HEK293T (cell line): ENCODE data around the gene CACHD1.
"Not testable (repeated sequence)": the region's sequence is repeated elsewhere in the genome, so short reads cannot be mapped to it uniquely, and the experiment has no call there.

Source experiments
- CTCF ChIA-PET: fragments of 350-600 bp; formaldehyde crosslinking; extraction: SDS; loops from one replicate; lab custom pipeline; 2021; ENCODE audit warnings: antibody characterized with exemption, inconsistent platforms; lab: Yijun Ruan, JAX
- POLR2A ChIA-PET: fragments of 350-600 bp; formaldehyde crosslinking; extraction: SDS; loops from one replicate; lab custom pipeline; 2020; ENCODE audit warnings: antibody characterized with exemption, inconsistent platforms; lab: Yijun Ruan, JAX
- DNase-seq: peaks from one replicate; pipeline ENCODE4 v3.0.0; 2012; ENCODE audit warnings: mixed read lengths; ENCODE audit errors: extremely low spot score
- ARNT ChIP-seq: fragments of 450-650 bp; IDR thresholded peaks from 2 replicates; pipeline ENCODE4 v1.6.1; 2017; ENCODE audit warnings: mild to moderate bottlenecking
- BHLHE40 ChIP-seq: fragments of 450-650 bp; IDR thresholded peaks from 2 replicates; pipeline ENCODE4 v1.6.1; 2016; ENCODE audit warnings: mild to moderate bottlenecking, moderate library complexity, borderline replicate concordance
- CTBP1 ChIP-seq: fragments of 450-650 bp; IDR thresholded peaks from 2 replicates; pipeline ENCODE4 v1.6.1; 2016; ENCODE audit warnings: borderline replicate concordance
- ELF4 ChIP-seq: fragments of 450-650 bp; IDR thresholded peaks from 2 replicates; pipeline ENCODE4 v1.6.1; 2017; ENCODE audit warnings: antibody characterized with exemption
- FOXA1 ChIP-seq: fragments of 450-650 bp; IDR thresholded peaks from 2 replicates; pipeline ENCODE4 v1.6.1; 2016; ENCODE audit warnings: mild to moderate bottlenecking
- FOXK2 ChIP-seq: fragments of 450-650 bp; IDR thresholded peaks from 2 replicates; pipeline ENCODE4 v1.6.1; 2016; ENCODE audit warnings: mild to moderate bottlenecking
- FOXM1 ChIP-seq: fragments of 450-650 bp; IDR thresholded peaks from 2 replicates; pipeline ENCODE4 v1.6.1; 2017; ENCODE audit warnings: mild to moderate bottlenecking, borderline replicate concordance
- HDGF ChIP-seq: fragments of 450-650 bp; IDR thresholded peaks from 2 replicates; pipeline ENCODE4 v1.6.1; 2017; ENCODE audit warnings: antibody characterized with exemption, borderline replicate concordance
- L3MBTL2 ChIP-seq: fragments of 450-650 bp; conservative IDR thresholded peaks from 2 replicates; pipeline ENCODE4 v1.6.1; 2016; ENCODE audit warnings: mild to moderate bottlenecking
- LEF1 ChIP-seq: fragments of 450-650 bp; IDR thresholded peaks from 2 replicates; pipeline ENCODE4 v1.6.1; 2017; ENCODE audit warnings: mild to moderate bottlenecking, borderline replicate concordance
- NFRKB ChIP-seq: fragments of 450-650 bp; IDR thresholded peaks from 2 replicates; pipeline ENCODE4 v1.6.1; 2016; ENCODE audit warnings: mild to moderate bottlenecking, moderate library complexity
- SP1 ChIP-seq: fragments of 450-650 bp; IDR thresholded peaks from 2 replicates; pipeline ENCODE4 v1.6.1; 2017
- SUZ12 ChIP-seq: fragments of 450-650 bp; IDR thresholded peaks from 2 replicates; pipeline ENCODE4 v1.6.1; 2016; ENCODE audit warnings: mild to moderate bottlenecking
- TARDBP ChIP-seq: fragments of 450-650 bp; IDR thresholded peaks from 2 replicates; pipeline ENCODE4 v1.6.1; 2016
- ZNF384 ChIP-seq: fragments of 450-650 bp; IDR thresholded peaks from 2 replicates; pipeline ENCODE4 v1.6.1; 2016
- TF ChIP-seq, protein P1 (sequence below): fragments of 450-650 bp; IDR thresholded peaks from 2 replicates; pipeline ENCODE4 v1.6.1; 2016

CACHD1 gene

GRCh38 chr1:64505944-64506655 is 36.2 kb downstream of the CACHD1 start:
- POLR2A ChIA-PET, result interaction anchor here (0.6 kb wide), 1 partner anchor 33 kb away, joined by 3 read pairs; no protein-coding TSS in a partner anchor
- TF ChIP-seq ZNF384 (no peak), SUZ12 (no peak), CTBP1 (peak; percentile 60; the same call in 1 of the 2 replicates), FOXA1 (no peak), SP1 (no peak), ELF4 (no peak), FOXM1 (no peak), TARDBP (no peak), NFRKB (no peak), L3MBTL2 (peak; percentile 48), FOXK2 (no peak)
- TF ChIP-seq, protein P1, sequence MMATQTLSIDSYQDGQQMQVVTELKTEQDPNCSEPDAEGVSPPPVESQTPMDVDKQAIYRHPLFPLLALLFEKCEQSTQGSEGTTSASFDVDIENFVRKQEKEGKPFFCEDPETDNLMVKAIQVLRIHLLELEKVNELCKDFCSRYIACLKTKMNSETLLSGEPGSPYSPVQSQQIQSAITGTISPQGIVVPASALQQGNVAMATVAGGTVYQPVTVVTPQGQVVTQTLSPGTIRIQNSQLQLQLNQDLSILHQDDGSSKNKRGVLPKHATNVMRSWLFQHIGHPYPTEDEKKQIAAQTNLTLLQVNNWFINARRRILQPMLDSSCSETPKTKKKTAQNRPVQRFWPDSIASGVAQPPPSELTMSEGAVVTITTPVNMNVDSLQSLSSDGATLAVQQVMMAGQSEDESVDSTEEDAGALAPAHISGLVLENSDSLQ, result peak; percentile 71
- peak; percentile 49 for DNase-seq
- CTCF ChIA-PET, result interaction anchor here (0.5 kb wide), 1 partner anchor 174 kb away, joined by 3 read pairs; no protein-coding TSS in a partner anchor

DNA sequence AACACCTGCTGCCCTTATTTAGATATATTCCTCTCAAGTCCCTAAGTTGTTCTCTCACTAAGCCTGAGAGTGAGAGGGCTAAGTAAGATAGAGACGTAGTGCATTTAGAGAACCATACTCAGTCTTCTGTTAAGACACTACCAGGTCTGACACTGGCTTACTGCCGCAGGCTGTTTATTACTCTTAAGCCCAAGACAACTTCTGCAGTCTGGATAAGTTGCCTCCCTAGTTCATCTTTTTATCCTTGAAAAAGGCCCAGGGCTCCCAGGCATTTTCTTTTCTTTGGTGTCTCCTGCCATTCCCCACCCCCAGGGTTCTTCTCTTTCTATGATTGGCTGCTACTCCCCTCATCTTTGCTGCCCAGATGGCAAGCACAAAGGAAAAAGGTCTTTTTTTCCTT is 38.7 kb downstream of the CACHD1 start:
- CTCF ChIA-PET, result no interaction called here
- no peak for DNase-seq
- POLR2A ChIA-PET, result no interaction called here
- TF ChIP-seq NFRKB (no peak), FOXK2 (no peak)

GRCh38 chr1:64511044-64511443 is 41.1 kb downstream of the CACHD1 start:
- DNase-seq, result no peak
- TF ChIP-seq ELF4 (no peak), HDGF (no peak), FOXA1 (no peak), SP1 (no peak), FOXK2 (no peak)
- POLR2A ChIA-PET, result no interaction called here
- CTCF ChIA-PET, result no interaction called here

DNA sequence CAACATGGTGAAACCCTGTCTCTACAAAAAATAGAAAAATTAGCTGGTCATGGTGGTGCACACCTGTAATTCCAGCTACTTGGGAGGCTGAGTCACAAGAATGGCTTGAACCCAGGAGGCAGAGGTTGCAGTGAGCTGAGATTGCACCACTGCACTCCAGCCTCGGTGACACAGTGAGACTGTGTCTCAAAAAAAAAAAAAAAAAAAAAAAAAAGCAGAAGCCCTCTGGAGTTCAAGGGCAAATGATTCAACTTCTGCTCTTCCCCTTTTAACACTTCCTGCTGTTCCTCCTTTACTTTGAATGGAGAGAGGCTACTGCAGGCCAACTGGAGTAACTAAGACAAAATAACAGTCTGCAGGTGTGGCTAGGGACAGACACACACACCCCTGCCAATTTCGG is 42.3 kb downstream of the CACHD1 start:
- DNase-seq, POLR2A ChIA-PET, CTCF ChIA-PET: not testable (repeated sequence)

GRCh38 chr1:64513545-64513944 is 43.6 kb downstream of the CACHD1 start:
- POLR2A ChIA-PET, result no interaction called here
- DNase-seq, result no peak
- TF ChIP-seq CTBP1 (no peak), BHLHE40 (no peak), L3MBTL2 (no peak)
- TF ChIP-seq, protein P1, result no peak
- CTCF ChIA-PET, result interaction anchor here (1.0 kb wide), 1 partner anchor 75 kb away, joined by 4 read pairs; no protein-coding TSS in a partner anchor

DNA sequence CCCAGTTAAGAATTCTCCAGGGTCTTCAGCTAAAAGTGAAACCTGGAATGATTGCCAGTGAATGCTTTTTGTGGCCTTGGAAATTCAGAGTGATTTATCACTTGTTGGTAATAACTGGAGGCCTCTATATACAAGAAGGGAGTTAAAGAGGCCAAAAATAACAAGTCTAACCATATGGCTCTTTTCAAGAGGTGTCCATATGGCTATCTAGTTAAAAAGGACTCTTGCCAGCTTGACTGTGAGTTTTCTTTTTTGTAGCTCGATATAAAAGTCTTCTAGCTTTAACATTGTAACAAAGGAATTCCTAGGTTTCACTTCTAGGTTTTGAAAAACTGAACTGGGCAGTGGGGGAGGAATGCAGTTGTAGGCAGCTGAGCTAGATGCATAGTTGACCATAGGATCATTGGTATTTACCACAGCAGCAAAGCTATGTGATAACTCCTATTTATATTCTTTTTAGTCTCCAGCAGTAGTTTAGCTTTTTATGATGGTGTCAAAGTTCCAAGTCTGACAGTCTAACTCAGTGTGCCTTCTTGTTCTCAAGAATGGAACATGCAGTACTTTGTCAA is 44.4 kb downstream of the CACHD1 start:
- DNase-seq, result peak; percentile 46
- POLR2A ChIA-PET, result no interaction called here
- CTCF ChIA-PET, result interaction anchor here (0.6 to 1.0 kb wide), 3 partner anchors 10 to 74 kb away, joined by 3 to 4 read pairs (median 4); no protein-coding TSS in a partner anchor
- TF ChIP-seq BHLHE40, result no peak
- TF ChIP-seq CTBP1, result peak; percentile 80; the same call in 1 of the 2 replicates
- no peak for TF ChIP-seq SUZ12
- TF ChIP-seq, protein P1, result peak; percentile 92

DNA sequence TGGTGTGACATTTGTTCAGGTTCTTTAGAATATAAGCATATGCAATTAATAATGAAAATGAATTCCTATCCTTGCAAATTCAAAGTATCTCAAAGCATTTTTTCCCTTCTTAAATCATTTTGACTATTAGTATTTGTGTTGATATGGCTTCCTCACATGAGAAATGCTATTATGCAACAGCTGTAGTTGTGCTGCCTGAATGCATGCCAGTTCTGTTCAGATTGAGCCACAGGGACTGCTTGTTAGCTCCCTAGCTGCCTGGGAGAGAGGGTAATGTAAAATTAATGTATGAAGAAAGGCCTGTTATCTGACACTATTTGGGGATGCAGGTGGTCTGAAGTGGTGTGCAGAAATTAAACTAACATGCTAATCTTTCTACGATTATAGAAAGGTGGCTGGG is 45.5 kb downstream of the CACHD1 start:
- ChIA-PET CTCF (no interaction called here), POLR2A (no interaction called here)
- no peak for DNase-seq
- no peak for TF ChIP-seq ARNT
- no peak for TF ChIP-seq L3MBTL2
- TF ChIP-seq TARDBP, result no peak
- TF ChIP-seq FOXM1, result no peak
- TF ChIP-seq, protein P1, result no peak
- TF ChIP-seq FOXA1, result no peak
- TF ChIP-seq SUZ12, result no peak
- no peak for TF ChIP-seq LEF1
- no peak for TF ChIP-seq FOXK2
- TF ChIP-seq ZNF384, result no peak
- TF ChIP-seq HDGF, result no peak
- no peak for TF ChIP-seq ELF4
- TF ChIP-seq SP1, result no peak
- no peak for TF ChIP-seq NFRKB
- TF ChIP-seq BHLHE40, result no peak
- TF ChIP-seq CTBP1, result no peak
